Glomerular visceral epithelial cell (primary cell): ENCODE data around the gene TTC32.
A peak's percentile ranks its signal among the peaks of the same experiment; 100 is the strongest.

ENCODE experiments used
- DNase-seq: peaks from one replicate; pipeline ENCODE4 v3.0.0-alpha.2; 2016; ENCODE audit errors: extremely low spot score

TTC32 gene

GRCh38 chr2:19854596-19855541 lies 46.9 kb downstream of the TTC32 start:
- no peak for DNase-seq

GRCh38 chr2:19851116-19851695 lies 50.6 kb downstream of the TTC32 start:
- peak; percentile 27 for DNase-seq

- DNase-seq: no peak
These were observed 51.4 kb downstream of the TTC32 start for GRCh38 chr2:19850056-19851050.

- no peak for DNase-seq
These were observed 52.8 kb downstream of the TTC32 start for GRCh38 chr2:19848952-19849351.

- DNase-seq: no peak
These were observed 53.6 kb downstream of the TTC32 start for GRCh38 chr2:19848029-19848750.

- DNase-seq: no peak
These were observed 54.3 kb downstream of the TTC32 start for GRCh38 chr2:19847486-19847885.
